ENCODE results near the gene COX4I1. TPM values are rescaled to one million over a fixed set of nuclear protein-coding genes. Genes with fewer than 3 reads are reported as not detected.

The COX4I1 gene
- total and polyA plus RNA-seq, 3 donors from 2014 or later: 263 to 467 (median 334) TPM

DNA sequence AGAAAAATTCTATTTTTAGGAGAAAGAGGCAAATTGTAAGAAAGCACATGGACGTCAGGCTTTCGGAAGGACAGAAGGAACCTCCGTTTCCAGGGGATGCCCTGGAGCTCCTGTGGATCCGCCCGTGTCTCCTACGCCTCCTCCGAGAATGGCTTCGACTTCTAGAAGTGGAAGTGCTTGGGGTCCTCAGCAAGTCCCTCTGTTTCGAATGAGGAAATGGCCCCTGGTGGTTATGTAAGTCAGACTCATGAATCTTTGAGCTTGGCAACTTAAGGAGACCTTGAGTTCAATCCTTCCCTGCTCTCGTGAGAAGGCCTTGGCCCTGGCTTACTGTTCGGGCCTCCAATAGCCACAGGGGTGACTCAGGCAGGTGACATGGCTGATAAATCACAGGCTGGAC is 38.9 kb downstream of the COX4I1 start:
- intact Hi-C loops (cut with DNase I; ENCODE audit: low total_unique reads): no loop called here
- no peaks in the 10 kb centered on the region for H3K9me3 ChIP-seq
- H3K27me3 ChIP-seq: no peaks in the 10 kb centered on the region
- no peaks in the 10 kb centered on the region for H3K36me3 ChIP-seq (ENCODE audit: low read depth, missing control alignments)
- H3K4me3 ChIP-seq: no peak overlapping the region
- no peak overlapping the region for H3K27ac ChIP-seq
- no peaks in the 10 kb centered on the region for H3K4me1 ChIP-seq
- WGBS, 2 donors: 79 to 84% methylated on average over 9 to 11 of the region's 11 CpGs
- no peak for DNase-seq
- TF ChIP-seq POLR2A (IDR thresholded peaks at IDR 0.05): no peak
- TF ChIP-seq, protein P1, sequence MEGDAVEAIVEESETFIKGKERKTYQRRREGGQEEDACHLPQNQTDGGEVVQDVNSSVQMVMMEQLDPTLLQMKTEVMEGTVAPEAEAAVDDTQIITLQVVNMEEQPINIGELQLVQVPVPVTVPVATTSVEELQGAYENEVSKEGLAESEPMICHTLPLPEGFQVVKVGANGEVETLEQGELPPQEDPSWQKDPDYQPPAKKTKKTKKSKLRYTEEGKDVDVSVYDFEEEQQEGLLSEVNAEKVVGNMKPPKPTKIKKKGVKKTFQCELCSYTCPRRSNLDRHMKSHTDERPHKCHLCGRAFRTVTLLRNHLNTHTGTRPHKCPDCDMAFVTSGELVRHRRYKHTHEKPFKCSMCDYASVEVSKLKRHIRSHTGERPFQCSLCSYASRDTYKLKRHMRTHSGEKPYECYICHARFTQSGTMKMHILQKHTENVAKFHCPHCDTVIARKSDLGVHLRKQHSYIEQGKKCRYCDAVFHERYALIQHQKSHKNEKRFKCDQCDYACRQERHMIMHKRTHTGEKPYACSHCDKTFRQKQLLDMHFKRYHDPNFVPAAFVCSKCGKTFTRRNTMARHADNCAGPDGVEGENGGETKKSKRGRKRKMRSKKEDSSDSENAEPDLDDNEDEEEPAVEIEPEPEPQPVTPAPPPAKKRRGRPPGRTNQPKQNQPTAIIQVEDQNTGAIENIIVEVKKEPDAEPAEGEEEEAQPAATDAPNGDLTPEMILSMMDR (IDR thresholded peaks at IDR 0.05): no peak

DNA sequence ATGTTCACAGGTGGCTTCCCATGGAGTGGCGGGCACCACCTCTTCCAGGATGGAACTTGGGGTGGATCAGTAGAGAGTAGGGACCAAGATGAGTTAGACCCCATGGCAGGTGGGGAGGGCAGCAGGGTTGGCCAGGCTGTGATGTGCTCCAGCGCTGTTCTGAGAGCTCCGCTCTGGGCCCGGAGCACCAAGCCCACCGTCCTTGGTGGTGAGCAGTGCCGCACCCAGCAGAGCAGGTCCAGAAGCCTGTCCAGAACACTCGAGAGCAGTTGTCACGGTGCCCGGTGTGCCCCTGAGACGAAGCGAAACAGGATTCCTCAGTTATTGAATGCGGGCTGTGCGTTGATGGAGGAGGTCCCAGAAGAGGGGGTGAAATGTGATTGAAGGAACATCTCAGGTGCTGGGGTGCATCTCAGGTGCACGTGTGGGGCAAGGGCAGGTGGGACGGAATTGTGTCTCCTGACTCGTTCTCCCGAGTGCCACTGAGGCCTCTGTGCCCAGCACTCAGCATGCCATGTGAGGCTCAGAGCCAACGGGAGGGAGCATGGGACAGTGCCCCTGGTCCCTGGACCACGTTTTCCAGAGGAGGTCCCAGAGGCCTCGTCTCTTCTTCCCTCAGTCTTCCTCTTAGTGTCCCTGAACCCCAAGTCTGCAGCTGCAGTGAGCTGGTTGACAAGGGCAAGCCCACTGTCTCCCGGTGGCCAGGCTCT is 39.5 kb downstream of the COX4I1 start:
- intact Hi-C loops (cut with DNase I; ENCODE audit: low total_unique reads): no loop called here
- Histone ChIP-seq H3K27me3 (no peaks in the 10 kb centered on the region), H3K36me3 (ENCODE audit: low read depth, missing control alignments) (no peaks in the 10 kb centered on the region), H3K4me1 (no peaks in the 10 kb centered on the region), H3K9me3 (no peaks in the 10 kb centered on the region), H3K27ac (no peak overlapping the region), H3K4me3 (no peak overlapping the region)
- TF ChIP-seq, protein P1 (IDR thresholded peaks at IDR 0.05): no peak
- TF ChIP-seq POLR2A (IDR thresholded peaks at IDR 0.05): no peak
- WGBS, 2 donors: 93 to 95% methylated on average over 13 to 21 of the region's 21 CpGs
- DNase-seq: no peak

DNA sequence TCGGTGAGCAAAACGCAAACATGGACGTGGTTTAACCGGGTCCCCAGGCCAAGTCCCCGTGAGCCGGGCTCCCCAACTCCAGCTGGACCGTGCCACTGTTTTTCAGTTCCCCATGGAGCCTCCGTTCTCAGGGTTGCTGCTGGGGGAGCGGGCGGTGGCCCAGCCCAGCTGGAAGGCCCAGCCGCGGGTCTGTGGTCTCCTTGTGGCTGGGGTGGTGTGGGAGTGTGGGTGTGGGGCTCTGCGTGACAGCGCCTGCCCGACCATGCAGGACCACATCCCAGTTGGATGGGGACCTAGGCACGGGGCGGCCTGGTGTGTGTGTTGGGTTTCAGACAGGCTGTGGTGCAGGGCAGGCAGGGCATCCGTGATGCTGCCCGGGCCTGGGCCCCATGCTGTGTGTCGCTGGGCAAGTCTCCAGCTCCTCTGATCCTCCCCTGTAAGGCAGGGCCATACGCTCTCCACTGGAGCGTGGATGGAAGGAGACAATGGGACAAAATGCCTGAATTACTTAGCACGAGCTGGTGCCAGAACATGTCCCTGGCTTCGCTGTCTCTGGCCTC is 40.3 kb downstream of the COX4I1 start:
- H3K27me3 ChIP-seq: no peaks in the 10 kb centered on the region
- no peaks in the 10 kb centered on the region for H3K9me3 ChIP-seq
- WGBS, 2 donors: 89 to 93% methylated on average over 4 to 24 of the region's 24 CpGs

DNA sequence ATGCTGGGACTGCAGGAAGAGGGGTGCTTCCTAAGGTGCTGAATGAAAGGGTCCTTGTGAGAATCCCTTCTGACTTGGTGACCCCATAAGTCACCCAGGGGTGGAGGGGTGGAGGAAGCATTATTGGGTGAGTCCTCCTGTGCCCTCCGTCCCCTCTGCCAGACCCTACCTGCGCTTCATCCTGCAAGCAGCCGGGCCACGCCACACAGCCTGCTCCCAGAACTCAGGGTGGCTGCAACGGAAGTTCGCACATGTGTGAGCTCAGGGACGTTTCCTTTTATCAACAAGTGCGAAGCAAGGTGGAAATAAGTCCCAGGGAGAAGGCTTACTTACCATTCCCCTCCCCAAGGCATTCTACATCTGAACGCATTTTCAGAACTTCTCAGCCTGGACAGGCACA is 40.9 kb downstream of the COX4I1 start:
- intact Hi-C loops (cut with DNase I; ENCODE audit: low total_unique reads): no loop called here
- H3K9me3 ChIP-seq: no peaks in the 10 kb centered on the region
- H3K27ac ChIP-seq: no peak overlapping the region
- 95% methylated on average over 6 to 9 of the region's 9 CpGs for WGBS, 2 donors
- no peaks in the 10 kb centered on the region for H3K4me1 ChIP-seq
- H3K4me3 ChIP-seq: no peak overlapping the region
- no peak for TF ChIP-seq POLR2A (IDR thresholded peaks at IDR 0.05)
- TF ChIP-seq, protein P1 (IDR thresholded peaks at IDR 0.05): no peak
- no peak for DNase-seq
- no peaks in the 10 kb centered on the region for H3K36me3 ChIP-seq (ENCODE audit: low read depth, missing control alignments)
- H3K27me3 ChIP-seq: no peaks in the 10 kb centered on the region

More for the DNA sequence above, 40.3 kb downstream of the COX4I1 start:
- no peak for DNase-seq
- no peak overlapping the region for H3K27ac ChIP-seq
- no peaks in the 10 kb centered on the region for H3K4me1 ChIP-seq
- TF ChIP-seq, protein P1 (IDR thresholded peaks at IDR 0.05): no peak
- TF ChIP-seq POLR2A (IDR thresholded peaks at IDR 0.05): no peak
- no peaks in the 10 kb centered on the region for H3K36me3 ChIP-seq (ENCODE audit: low read depth, missing control alignments)
- intact Hi-C loops (cut with DNase I; ENCODE audit: low total_unique reads): no loop called here
- H3K4me3 ChIP-seq: no peak overlapping the region

DNA sequence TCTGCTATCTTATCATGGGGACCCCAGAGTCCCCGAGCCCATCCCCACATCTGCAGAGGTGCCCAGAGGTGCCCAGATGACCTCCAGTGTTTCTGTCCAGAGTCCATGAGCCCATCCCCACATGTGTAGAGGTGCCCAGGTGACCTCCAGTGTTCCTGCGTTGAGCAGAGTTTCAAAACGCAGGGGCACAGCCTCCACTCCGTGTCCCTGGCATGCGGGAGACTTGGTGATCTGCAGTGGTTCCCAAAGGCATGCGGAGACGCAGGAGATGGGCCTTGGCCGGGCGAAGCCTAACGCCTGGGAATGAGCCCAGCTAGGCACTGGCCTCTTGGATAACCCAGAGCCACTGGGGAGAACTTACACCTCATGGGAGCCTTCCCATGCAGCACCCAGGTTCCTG is 41.3 kb downstream of the COX4I1 start:
- 94% methylated on average over 8 to 10 of the region's 10 CpGs for WGBS, 2 donors

More for the DNA sequence above, 41.3 kb downstream of the COX4I1 start:
- TF ChIP-seq, protein P1 (IDR thresholded peaks at IDR 0.05): no peak
- no peak for TF ChIP-seq POLR2A (IDR thresholded peaks at IDR 0.05)
- Histone ChIP-seq H3K9me3 (no peaks in the 10 kb centered on the region), H3K4me1 (no peaks in the 10 kb centered on the region), H3K36me3 (ENCODE audit: low read depth, missing control alignments) (no peaks in the 10 kb centered on the region), H3K27me3 (no peaks in the 10 kb centered on the region), H3K4me3 (no peak overlapping the region), H3K27ac (no peak overlapping the region)
- no peak for DNase-seq
- intact Hi-C loops (cut with DNase I; ENCODE audit: low total_unique reads): no loop called here
